Fibroblast of lung (primary cell): ENCODE results near the gene KIF19. TPM values are rescaled to one million over a fixed set of nuclear protein-coding genes. Genes with fewer than 3 reads are reported as not detected.

Experiments
- polyA plus RNA-seq, 2 donors: library from polyadenylated mRNA; depleted of rRNA in 1 of 2; stranded (reverse) in 1 of 2; unstranded in 1 of 2; fragments of >200 nt; gene quantifications; 2 replicates each; pipeline ENCODE4 v1.2.1, GENCODE V29; 2011 to 2012; ENCODE audit warnings: missing spikeins in 1 of 2
- total RNA-seq: library from RNA; depleted of rRNA; stranded (reverse); fragments of >200 nt; gene quantifications from 2 replicates; pipeline ENCODE4 v1.2.1, GENCODE V29; 2014

KIF19 gene
- total and polyA plus RNA-seq, 2 donors (not counting 1 experiment from before 2014, with no cell fraction given), result under 0.01 TPM; not detected in 1

Other genes starting within 250 kb of the KIF19 start
- 3,018 and 3,857 TPM in 2 replicates for gene RPL38, start 122.5 kb upstream of the KIF19 start, total RNA-seq
- 1,185 and 1,255 TPM in 2 replicates for gene RPL38, start 122.5 kb upstream of the KIF19 start, polyA plus RNA-seq
- 0.77 and 0.99 TPM in 2 replicates for gene TTYH2, start 112.7 kb upstream of the KIF19 start, total RNA-seq
- gene TTYH2, start 112.7 kb upstream of the KIF19 start, polyA plus RNA-seq, result 0.75 and 1.2 TPM in 2 replicates
- gene DNAI2, start 52.0 kb upstream of the KIF19 start, total RNA-seq, result not detected in 2 replicates
- gene DNAI2, start 52.0 kb upstream of the KIF19 start, polyA plus RNA-seq, result not detected in 2 replicates
- gene BTBD17, start 35.6 kb downstream of the KIF19 start, total RNA-seq, result under 0.01 TPM in 1 of 2 replicates, not detected in the other
- gene BTBD17, start 35.6 kb downstream of the KIF19 start, polyA plus RNA-seq, result not detected in 2 replicates
- gene GPR142, start 41.3 kb downstream of the KIF19 start, total RNA-seq, result not detected in 2 replicates
- not detected in 2 replicates for gene GPR142, start 41.3 kb downstream of the KIF19 start, polyA plus RNA-seq
- gene GPRC5C, start 105.9 kb downstream of the KIF19 start, total RNA-seq, result 1.5 and 14.6 TPM in 2 replicates
- gene GPRC5C, start 105.9 kb downstream of the KIF19 start, polyA plus RNA-seq, result 0.11 and 0.50 TPM in 2 replicates
- gene CD300A, start 140.4 kb downstream of the KIF19 start, total RNA-seq, result not detected in 2 replicates
- gene CD300A, start 140.4 kb downstream of the KIF19 start, polyA plus RNA-seq, result not detected in 2 replicates
- gene CD300LB, start 205.2 kb downstream of the KIF19 start, total RNA-seq, result not detected in 2 replicates
- not detected in 2 replicates for gene CD300LB, start 205.2 kb downstream of the KIF19 start, polyA plus RNA-seq
- gene CD300C, start 219.9 kb downstream of the KIF19 start, total RNA-seq, result not detected in 2 replicates
- not detected in 2 replicates for gene CD300C, start 219.9 kb downstream of the KIF19 start, polyA plus RNA-seq
- gene CD300H, start 241.3 kb downstream of the KIF19 start, total RNA-seq, result not detected in 2 replicates
- gene CD300H, start 241.3 kb downstream of the KIF19 start, polyA plus RNA-seq, result not detected in 2 replicates